SH-SY5Y (cell line): ENCODE results near the gene TPX2.

Experiments used
- GATA2 ChIP-seq: IDR thresholded peaks from 2 replicates; pipeline ENCODE4 v1.6.1; 2011; ENCODE audit warnings: mild to moderate bottlenecking, low read depth, low read length
- GATA3 ChIP-seq: IDR thresholded peaks from 2 replicates; pipeline ENCODE4 v1.6.1; 2011; ENCODE audit warnings: low read depth, mild to moderate bottlenecking, low read length, moderate library complexity

GRCh38 chr20:31717478-31718201, 21.4 kb upstream of the TPX2 start:
- TF ChIP-seq GATA2 (no peak), GATA3 (no peak)
